ENCODE measurements around the gene GAGE12H.

Gene GAGE12H

DNA sequence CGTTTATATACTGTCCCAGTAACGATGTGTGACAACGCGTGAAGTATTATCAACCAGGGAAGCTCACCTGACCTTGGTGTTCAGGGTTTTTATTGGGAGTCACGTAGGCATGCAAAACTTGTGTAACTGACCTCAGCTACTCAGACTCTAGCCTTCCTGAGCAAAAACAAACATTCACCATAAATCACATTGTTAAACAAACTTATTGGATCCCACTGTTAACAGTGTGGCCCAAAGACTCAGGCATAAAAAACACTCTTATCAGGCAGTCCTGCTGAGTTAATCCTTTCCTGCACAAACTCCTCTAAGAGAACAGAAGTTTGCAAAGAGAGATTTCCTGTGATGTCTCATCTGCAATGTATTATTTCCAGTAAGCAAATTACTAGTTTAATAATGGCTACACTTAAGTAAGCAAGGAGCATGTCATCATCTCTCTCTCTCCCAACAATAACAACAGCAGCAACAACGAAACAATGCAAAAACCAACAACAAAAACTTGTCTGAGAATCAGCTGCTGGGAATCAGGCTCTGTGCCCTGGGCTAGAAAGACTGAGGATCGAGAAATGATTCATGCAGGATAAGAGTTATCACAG is 31.1 kb downstream of the GAGE12H start:
- Histone ChIP-seq H3K27ac (ENCODE audit: low read depth, low read length) (no peak overlapping the region), H3K36me3 (ENCODE audit: control insufficient read depth, insufficient read depth, low read length) (no peaks in the 10 kb centered on the region), H3K4me1 (ENCODE audit: control insufficient read depth, insufficient read depth, low read length) (no peaks in the 10 kb centered on the region), H3K4me3 (ENCODE audit: low read length) (no peak overlapping the region), H3K9ac (ENCODE audit: low read length) (no peak overlapping the region), H3K27me3 (ENCODE audit: control insufficient read depth, insufficient read depth, low read length) (no peaks in the 10 kb centered on the region)

- H3K27ac ChIP-seq (ENCODE audit: low read depth, low read length) = no peak overlapping the region
- no peak overlapping the region for H3K4me3 ChIP-seq (ENCODE audit: low read length)
- no peaks in the 10 kb centered on the region for H3K27me3 ChIP-seq (ENCODE audit: control insufficient read depth, insufficient read depth, low read length)
- H3K9ac ChIP-seq (ENCODE audit: low read length) = no peak overlapping the region
- H3K36me3 ChIP-seq (ENCODE audit: control insufficient read depth, insufficient read depth, low read length) = no peaks in the 10 kb centered on the region
- no peaks in the 10 kb centered on the region for H3K4me1 ChIP-seq (ENCODE audit: control insufficient read depth, insufficient read depth, low read length)
Measured at GRCh38 chrX:49618574-49618973, 38.8 kb downstream of the GAGE12H start.

DNA sequence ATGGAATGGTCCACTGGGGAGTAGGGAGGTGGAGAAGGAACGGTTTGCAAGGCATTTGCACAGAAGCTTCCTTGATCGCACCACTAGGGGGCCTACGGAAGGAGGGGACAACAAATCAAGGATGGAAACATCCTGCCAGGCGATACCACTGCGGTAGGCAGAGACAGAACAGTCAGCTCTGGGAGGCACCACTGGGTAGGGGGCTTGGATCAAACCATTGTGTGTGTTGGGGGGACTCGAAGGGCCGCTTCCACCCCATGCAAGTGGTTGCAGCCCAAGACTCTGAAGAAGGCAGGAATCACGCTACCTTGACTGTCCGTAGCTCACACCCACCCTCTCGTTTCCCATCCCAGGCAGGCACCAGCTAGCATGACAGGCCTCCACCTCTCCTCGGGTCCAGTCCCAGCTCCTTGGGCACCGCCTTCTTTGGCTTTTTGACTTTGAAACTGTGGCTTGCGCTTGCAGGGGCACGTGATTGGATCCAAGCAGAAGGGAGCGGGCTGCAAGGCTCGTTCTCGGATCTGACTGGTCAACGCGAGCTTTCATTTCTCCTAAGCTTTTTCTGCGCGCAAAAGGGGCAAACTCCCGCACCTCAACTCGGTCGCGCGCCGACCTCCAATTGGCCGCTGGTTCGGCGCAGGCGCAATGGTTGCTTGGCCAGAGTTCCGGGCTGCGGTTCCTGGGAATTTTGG is 47.5 kb downstream of the GAGE12H start:
- H3K27ac ChIP-seq (ENCODE audit: low read depth, low read length) = no peak overlapping the region
- no peaks in the 10 kb centered on the region for H3K27me3 ChIP-seq (ENCODE audit: control insufficient read depth, insufficient read depth, low read length)
- H3K4me1 ChIP-seq (ENCODE audit: control insufficient read depth, insufficient read depth, low read length) = no peaks in the 10 kb centered on the region
- H3K9ac ChIP-seq (ENCODE audit: low read length) = no peak overlapping the region
- H3K36me3 ChIP-seq (ENCODE audit: control insufficient read depth, insufficient read depth, low read length) = no peaks in the 10 kb centered on the region
- no peak overlapping the region for H3K4me3 ChIP-seq (ENCODE audit: low read length)

All from rectal smooth muscle tissue (tissue), 1 donor.